GM20431 (cell line): Measurements from ENCODE around the gene NHS.
"Not testable (repeated sequence)": the region's sequence is repeated elsewhere in the genome, so short reads cannot be mapped to it uniquely, and the experiment has no call there.

Source experiments
- in situ Hi-C: fragments of 300-500 bp; cut with MseI, MboI; formaldehyde crosslinking; loops from one replicate; pipeline ENCODE4 v1.15.0; 2020; ENCODE audit warnings: low sequenced_read_pairs; ENCODE audit not compliant: unreplicated experiment

NHS gene

GRCh38 chrX:17484592-17484991, 109.6 kb downstream of the NHS start:
- in situ Hi-C loops = no loop called here

- in situ Hi-C loops = no loop called here
Measured at GRCh38 chrX:17485391-17485790, 110.4 kb downstream of the NHS start.

GRCh38 chrX:17488036-17488435, 113.0 kb downstream of the NHS start:
- in situ Hi-C loops = no loop called here

GRCh38 chrX:17494216-17494615, 119.2 kb downstream of the NHS start:
- in situ Hi-C loops = no loop called here

GRCh38 chrX:17495052-17495451, 120.1 kb downstream of the NHS start:
- in situ Hi-C loops = no loop called here

GRCh38 chrX:17496407-17496806, 121.4 kb downstream of the NHS start:
- in situ Hi-C loops = no loop called here

GRCh38 chrX:17497193-17497592, 122.2 kb downstream of the NHS start:
- in situ Hi-C loops = no loop called here

GRCh38 chrX:17499512-17499911, 124.5 kb downstream of the NHS start:
- in situ Hi-C loops = no loop called here

GRCh38 chrX:17500145-17500579, 125.2 kb downstream of the NHS start:
- in situ Hi-C loops = no loop called here

GRCh38 chrX:17501746-17502145, 126.7 kb downstream of the NHS start:
- in situ Hi-C loops = no loop called here

GRCh38 chrX:17506352-17506751, 131.4 kb downstream of the NHS start:
- in situ Hi-C loops = not testable (repeated sequence)

- in situ Hi-C loops = no loop called here
Measured at GRCh38 chrX:17511556-17511955, 136.6 kb downstream of the NHS start.

- in situ Hi-C loops = no loop called here
Measured at GRCh38 chrX:17519358-17519757, 144.4 kb downstream of the NHS start.

GRCh38 chrX:17520016-17520615, 145.1 kb downstream of the NHS start:
- in situ Hi-C loops = no loop called here

GRCh38 chrX:17521871-17522693, 147.1 kb downstream of the NHS start:
- in situ Hi-C loops = no loop called here

- in situ Hi-C loops = no loop called here
Measured at GRCh38 chrX:17525266-17525665, 150.3 kb downstream of the NHS start.

- in situ Hi-C loops = no loop called here
Measured at GRCh38 chrX:17525762-17526555, 151.0 kb downstream of the NHS start.

- in situ Hi-C loops = no loop called here
Measured at GRCh38 chrX:17527135-17527701, 152.2 kb downstream of the NHS start.

GRCh38 chrX:17527922-17528321, 152.9 kb downstream of the NHS start:
- in situ Hi-C loops = no loop called here

- in situ Hi-C loops = no loop called here
Measured at GRCh38 chrX:17529151-17529745, 154.2 kb downstream of the NHS start.
